NB4 (cell line): ENCODE results near the gene IL15RA.

Source experiments
- DNase-seq: peaks from one replicate; pipeline ENCODE4 v3.0.0; 2010; ENCODE audit warnings: low read depth
- H3K4me3 ChIP-seq: one replicate; pipeline ENCODE4 v1.5.1; 2011; ENCODE audit warnings: mild to moderate bottlenecking, low read depth, low read length, moderate library complexity
- CTCF ChIP-seq: IDR thresholded peaks from one replicate; pipeline ENCODE4 v1.5.1; 2012; ENCODE audit warnings: low read depth, low read length
- MAX ChIP-seq: IDR thresholded peaks from 2 replicates; pipeline ENCODE4 v1.6.1; 2011; ENCODE audit warnings: low read depth, low read length
- MYC ChIP-seq: IDR thresholded peaks from 2 replicates; pipeline ENCODE4 v1.6.1; 2011; ENCODE audit warnings: low read depth, low read length
- POLR2A ChIP-seq: IDR thresholded peaks from 2 replicates; pipeline ENCODE4 v1.6.1; 2011; ENCODE audit warnings: mild to moderate bottlenecking; ENCODE audit not compliant: insufficient read length; ENCODE audit errors: extremely low read depth

Gene IL15RA

GRCh38 chr10:6014241-6014761 lies 37.0 kb upstream of the IL15RA start:
- peak; percentile 52 for TF ChIP-seq CTCF
- no peak for TF ChIP-seq POLR2A
- H3K4me3 ChIP-seq = no peak overlapping the region
- peak; percentile 54 for DNase-seq

- TF ChIP-seq CTCF = no peak
- TF ChIP-seq POLR2A = no peak
- no peak for TF ChIP-seq MYC
- TF ChIP-seq MAX = no peak
- no peak overlapping the region for H3K4me3 ChIP-seq
- no peak for DNase-seq
These were observed 36.3 kb upstream of the IL15RA start for GRCh38 chr10:6013413-6014192.

GRCh38 chr10:6012121-6012905 lies 35.0 kb upstream of the IL15RA start:
- TF ChIP-seq CTCF = no peak
- TF ChIP-seq MYC = no peak
- no peak for TF ChIP-seq MAX
- no peak for TF ChIP-seq POLR2A
- no peak overlapping the region for H3K4me3 ChIP-seq
- DNase-seq = no peak

GRCh38 chr10:6011558-6011957 lies 34.2 kb upstream of the IL15RA start:
- DNase-seq = no peak

GRCh38 chr10:6010569-6010968 lies 33.2 kb upstream of the IL15RA start:
- no peak for TF ChIP-seq MYC
- TF ChIP-seq MAX = no peak
- TF ChIP-seq POLR2A = no peak
- TF ChIP-seq CTCF = no peak
- no peak overlapping the region for H3K4me3 ChIP-seq
- no peak for DNase-seq

More at GRCh38 chr10:6011558-6011957, 34.2 kb upstream of the IL15RA start:
- H3K4me3 ChIP-seq = no peak overlapping the region
- no peak for TF ChIP-seq MAX
- no peak for TF ChIP-seq MYC
- TF ChIP-seq POLR2A = no peak
- no peak for TF ChIP-seq CTCF
